ENCODE data around the gene VSIR. TPM values are rescaled to one million over a fixed set of nuclear protein-coding genes. Genes with fewer than 3 reads are reported as not detected.

Gene VSIR
- total RNA-seq, 3 donors from 2014 or later (not counting 1 experiment from before 2014, with no cell fraction given): 134 to 193 (median 178) TPM

DNA sequence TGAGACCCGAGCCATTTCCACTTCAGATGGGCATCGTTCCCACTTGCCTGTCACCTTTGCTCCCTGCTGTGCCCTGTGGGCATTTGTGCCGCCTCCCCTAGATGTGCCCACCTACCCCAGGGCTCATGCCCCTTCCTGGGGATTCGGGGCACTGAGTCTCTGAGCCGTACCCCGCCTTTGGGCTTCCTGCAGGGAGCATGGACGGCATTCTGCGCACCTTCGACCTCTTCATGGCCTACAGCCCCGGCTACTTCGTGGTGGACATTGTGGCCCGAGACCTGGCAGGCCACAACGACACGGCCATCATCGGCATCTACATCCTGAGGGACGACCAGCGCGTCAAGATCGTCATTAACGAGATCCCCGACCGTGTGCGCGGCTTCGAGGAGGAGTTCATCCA, 36.3 kb upstream of the VSIR start:
- H3K9me3 ChIP-seq (ENCODE audit: control insufficient read depth, insufficient read depth, low read length): no peaks in the 10 kb centered on the region
- Mint-ChIP-seq H3K4me3 (no peak overlapping the region), H3K4me1 (no peaks in the 10 kb centered on the region), H3K27ac (no peak overlapping the region), H3K36me3 (no peaks in the 10 kb centered on the region), H3K9me3 (no peaks in the 10 kb centered on the region), H3K27me3 (ENCODE audit: low read depth in 2 of 2) (peaks cover 0 to 5% of the 10 kb centered on the region in 2 donors)
- H3K4me1 ChIP-seq (ENCODE audit: control insufficient read depth, insufficient read depth, low read length): peaks cover 14% of the 10 kb centered on the region
- no peak for ATAC-seq
- intact Hi-C loops (cut with micrococcal nuclease): loop anchor here (5.0 kb wide), 1 partner anchor 427 kb away; no protein-coding TSS in a partner anchor
- DNase-seq: no peak
- H3K27me3 ChIP-seq (ENCODE audit: control insufficient read depth, insufficient read depth, low read length): no peaks in the 10 kb centered on the region
- no peak overlapping the region for H3K27ac ChIP-seq (ENCODE audit: low read length)
- H3K4me3 ChIP-seq (ENCODE audit: low read length): no peak overlapping the region
- TF ChIP-seq, protein P1, sequence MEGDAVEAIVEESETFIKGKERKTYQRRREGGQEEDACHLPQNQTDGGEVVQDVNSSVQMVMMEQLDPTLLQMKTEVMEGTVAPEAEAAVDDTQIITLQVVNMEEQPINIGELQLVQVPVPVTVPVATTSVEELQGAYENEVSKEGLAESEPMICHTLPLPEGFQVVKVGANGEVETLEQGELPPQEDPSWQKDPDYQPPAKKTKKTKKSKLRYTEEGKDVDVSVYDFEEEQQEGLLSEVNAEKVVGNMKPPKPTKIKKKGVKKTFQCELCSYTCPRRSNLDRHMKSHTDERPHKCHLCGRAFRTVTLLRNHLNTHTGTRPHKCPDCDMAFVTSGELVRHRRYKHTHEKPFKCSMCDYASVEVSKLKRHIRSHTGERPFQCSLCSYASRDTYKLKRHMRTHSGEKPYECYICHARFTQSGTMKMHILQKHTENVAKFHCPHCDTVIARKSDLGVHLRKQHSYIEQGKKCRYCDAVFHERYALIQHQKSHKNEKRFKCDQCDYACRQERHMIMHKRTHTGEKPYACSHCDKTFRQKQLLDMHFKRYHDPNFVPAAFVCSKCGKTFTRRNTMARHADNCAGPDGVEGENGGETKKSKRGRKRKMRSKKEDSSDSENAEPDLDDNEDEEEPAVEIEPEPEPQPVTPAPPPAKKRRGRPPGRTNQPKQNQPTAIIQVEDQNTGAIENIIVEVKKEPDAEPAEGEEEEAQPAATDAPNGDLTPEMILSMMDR (IDR thresholded peaks at IDR 0.05): no peak
- no peaks in the 10 kb centered on the region for H3K36me3 ChIP-seq (ENCODE audit: control insufficient read depth, insufficient read depth, low read length)
- 97% methylated on average over 25 of the region's 25 CpGs for WGBS (ENCODE audit: insufficient coverage)

DNA sequence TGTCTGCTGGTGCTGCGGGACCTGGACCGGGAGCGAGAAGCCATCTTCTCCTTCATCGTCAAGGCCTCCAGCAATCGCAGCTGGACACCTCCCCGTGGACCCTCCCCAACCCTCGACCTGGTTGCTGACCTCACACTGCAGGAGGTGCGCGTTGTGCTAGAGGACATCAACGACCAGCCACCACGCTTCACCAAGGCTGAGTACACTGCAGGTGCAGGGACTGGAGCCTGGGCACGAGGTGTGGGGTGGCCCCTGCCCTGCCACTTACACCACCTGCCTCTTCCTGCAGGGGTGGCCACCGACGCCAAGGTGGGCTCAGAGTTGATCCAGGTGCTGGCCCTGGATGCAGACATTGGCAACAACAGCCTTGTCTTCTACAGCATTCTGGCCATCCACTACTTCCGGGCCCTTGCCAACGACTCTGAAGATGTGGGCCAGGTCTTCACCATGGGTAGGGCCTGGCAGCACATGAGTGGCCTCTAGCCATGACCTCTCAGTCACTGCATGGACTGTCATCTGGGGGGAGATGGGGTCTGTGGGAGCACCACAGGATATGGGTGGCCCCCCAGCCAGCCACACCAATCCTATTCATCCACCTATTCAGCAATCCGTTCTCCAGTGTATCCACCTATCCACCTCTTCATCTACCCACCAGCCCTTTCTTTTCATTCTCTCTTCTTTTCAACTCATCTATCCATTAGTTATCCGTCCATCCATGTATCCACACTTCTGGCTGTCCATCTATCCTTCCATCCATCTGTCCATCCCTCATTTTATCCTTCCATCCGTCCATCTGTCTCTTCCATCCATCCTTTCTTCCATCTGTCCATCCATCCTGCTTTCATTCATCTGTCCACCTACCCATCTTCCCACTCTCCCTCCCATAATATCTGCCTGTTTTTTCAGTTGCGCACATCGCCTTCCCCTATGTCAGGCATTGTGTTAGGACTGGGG, 34.5 kb upstream of the VSIR start:
- Histone ChIP-seq H3K27ac (ENCODE audit: low read length) (no peak overlapping the region), H3K9me3 (ENCODE audit: control insufficient read depth, insufficient read depth, low read length) (no peaks in the 10 kb centered on the region), H3K4me1 (ENCODE audit: control insufficient read depth, insufficient read depth, low read length) (peaks cover 14% of the 10 kb centered on the region), H3K27me3 (ENCODE audit: control insufficient read depth, insufficient read depth, low read length) (no peaks in the 10 kb centered on the region), H3K4me3 (ENCODE audit: low read length) (no peak overlapping the region), H3K36me3 (ENCODE audit: control insufficient read depth, insufficient read depth, low read length) (no peaks in the 10 kb centered on the region)
- Mint-ChIP-seq H3K27me3 (ENCODE audit: low read depth in 2 of 2) (peaks cover 0 to 5% of the 10 kb centered on the region in 2 donors), H3K4me3 (no peak overlapping the region), H3K36me3 (no peaks in the 10 kb centered on the region), H3K9me3 (no peaks in the 10 kb centered on the region), H3K27ac (no peak overlapping the region), H3K4me1 (no peaks in the 10 kb centered on the region)
- no peak for DNase-seq
- TF ChIP-seq, protein P1 (IDR thresholded peaks at IDR 0.05): no peak
- intact Hi-C loops (cut with micrococcal nuclease): no loop called here
- WGBS (ENCODE audit: insufficient coverage): 92% methylated on average over 21 of the region's 21 CpGs
- no peak for ATAC-seq

DNA sequence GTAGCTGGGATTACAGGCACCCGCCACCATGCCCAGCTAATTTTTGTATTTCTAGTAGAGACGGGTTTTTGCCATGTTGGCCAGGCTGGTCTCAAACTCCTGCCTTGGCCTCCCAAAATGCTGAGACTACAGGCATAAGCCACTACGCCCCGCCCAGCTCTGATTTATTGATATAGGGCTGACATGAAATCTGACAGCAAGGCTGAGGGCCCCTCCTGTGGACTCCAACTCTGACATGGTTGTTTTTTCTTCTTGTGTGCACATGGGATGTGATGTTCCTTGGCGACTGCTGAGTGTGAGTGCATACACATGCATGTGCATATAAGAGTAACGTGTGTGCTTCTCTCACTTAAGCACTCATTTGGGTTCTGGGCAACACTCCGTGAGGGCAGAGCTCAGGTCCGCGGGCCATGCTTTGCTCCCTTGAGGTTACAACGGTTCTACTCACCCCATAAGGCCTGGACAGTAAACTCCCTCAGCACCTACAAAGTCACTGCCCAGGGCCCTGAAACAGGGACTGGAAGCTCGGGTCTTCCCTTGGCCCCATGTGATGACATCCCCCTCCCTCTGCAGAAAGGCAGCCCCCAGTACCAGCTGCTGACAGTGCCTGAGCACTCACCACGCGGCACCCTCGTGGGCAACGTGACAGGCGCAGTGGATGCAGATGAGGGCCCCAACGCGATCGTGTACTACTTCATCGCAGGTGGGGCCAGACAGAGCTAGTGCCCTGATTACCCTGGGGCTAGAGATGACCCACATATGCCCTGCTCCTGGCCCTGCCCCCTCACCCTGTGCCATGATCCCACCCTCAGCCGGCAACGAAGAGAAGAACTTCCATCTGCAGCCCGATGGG, 33.6 kb upstream of the VSIR start:
- Histone ChIP-seq H3K27me3 (ENCODE audit: control insufficient read depth, insufficient read depth, low read length) (no peaks in the 10 kb centered on the region), H3K9me3 (ENCODE audit: control insufficient read depth, insufficient read depth, low read length) (no peaks in the 10 kb centered on the region), H3K4me1 (ENCODE audit: control insufficient read depth, insufficient read depth, low read length) (peaks cover 12% of the 10 kb centered on the region), H3K4me3 (ENCODE audit: low read length) (no peak overlapping the region), H3K27ac (ENCODE audit: low read length) (no peak overlapping the region), H3K36me3 (ENCODE audit: control insufficient read depth, insufficient read depth, low read length) (no peaks in the 10 kb centered on the region)
- H3K27me3 Mint-ChIP-seq (ENCODE audit: low read depth in 2 of 2): peaks cover 0 to 5% of the 10 kb centered on the region in 2 donors
- intact Hi-C loops (cut with micrococcal nuclease): no loop called here
- no peaks in the 10 kb centered on the region for H3K9me3 Mint-ChIP-seq
- DNase-seq (no peak), ATAC-seq (no peak)
- no peak overlapping the region for H3K27ac Mint-ChIP-seq
- no peaks in the 10 kb centered on the region for H3K4me1 Mint-ChIP-seq
- H3K4me3 Mint-ChIP-seq: no peak overlapping the region
- no peaks in the 10 kb centered on the region for H3K36me3 Mint-ChIP-seq
- TF ChIP-seq, protein P1 (IDR thresholded peaks at IDR 0.05): no peak
- 89% methylated on average over 23 of the region's 23 CpGs for WGBS (ENCODE audit: insufficient coverage)

Data from natural killer cell (primary cell).